Trophoblast cell (in vitro differentiated cells and primary cell): ENCODE measurements around the gene ANAPC1.

Experiments used
- DNase-seq, 2 donors: peaks; one replicate each; pipeline ENCODE4 v3.0.0-alpha.2; 2016
- H2AFZ ChIP-seq: 2 replicates; pipeline ENCODE4 v1.6.1; 2013; ENCODE audit warnings: low read length, moderate library complexity, mild to moderate bottlenecking; ENCODE audit not compliant: insufficient read depth, poor library complexity
- H2AK5ac ChIP-seq: 2 replicates; pipeline ENCODE4 v1.6.1; 2013; ENCODE audit warnings: mild to moderate bottlenecking, low read length
- H2BK120ac ChIP-seq: 2 replicates; pipeline ENCODE4 v1.6.1; 2013; ENCODE audit warnings: low read length, mild to moderate bottlenecking, moderate library complexity; ENCODE audit not compliant: insufficient read depth, poor library complexity
- H2BK12ac ChIP-seq: 2 replicates; pipeline ENCODE4 v1.6.1; 2013; ENCODE audit warnings: mild to moderate bottlenecking, low read length, moderate library complexity
- H2BK5ac ChIP-seq: 2 replicates; pipeline ENCODE4 v1.6.1; 2013; ENCODE audit warnings: low read length, low read depth, moderate library complexity, mild to moderate bottlenecking; ENCODE audit not compliant: poor library complexity
- H3K14ac ChIP-seq: 2 replicates; pipeline ENCODE4 v1.6.1; 2013; ENCODE audit warnings: mild to moderate bottlenecking, low read length
- H3K18ac ChIP-seq: 2 replicates; pipeline ENCODE4 v1.6.1; 2013; ENCODE audit warnings: mild to moderate bottlenecking, low read length
- H3K23ac ChIP-seq: 2 replicates; pipeline ENCODE4 v1.6.1; 2013; ENCODE audit warnings: low read length
- H3K27ac ChIP-seq: 2 replicates; pipeline ENCODE4 v1.5.1; 2013; ENCODE audit warnings: low read depth, mild to moderate bottlenecking, inconsistent platforms, low read length, moderate library complexity
- H3K27me3 ChIP-seq: 2 replicates; pipeline ENCODE4 v1.6.1; 2013; ENCODE audit warnings: inconsistent platforms, mild to moderate bottlenecking, low read length, moderate library complexity; ENCODE audit not compliant: insufficient read depth
- H3K36me3 ChIP-seq, 2 experiments: 1 replicate in 1 of 2; 2 replicates in 1 of 2; pipeline ENCODE4 v1.6.1; 2013; ENCODE audit warnings: low read length in 2 of 2, mild to moderate bottlenecking in 2 of 2, moderate library complexity in 1 of 2; ENCODE audit not compliant: insufficient read depth in 2 of 2, control insufficient read depth in 1 of 2
- H3K4ac ChIP-seq: 2 replicates; pipeline ENCODE4 v1.6.1; 2013; ENCODE audit warnings: low read depth, mild to moderate bottlenecking, low read length, moderate library complexity
- H3K4me1 ChIP-seq, 2 experiments: 1 replicate in 1 of 2; 2 replicates in 1 of 2; pipeline ENCODE4 v1.6.1; 2013; ENCODE audit warnings: low read length in 2 of 2, mild to moderate bottlenecking in 2 of 2, moderate library complexity in 1 of 2; ENCODE audit not compliant: insufficient read depth in 2 of 2, control insufficient read depth in 1 of 2
- H3K4me2 ChIP-seq: 2 replicates; pipeline ENCODE4 v1.6.1; 2013; ENCODE audit warnings: inconsistent platforms, mild to moderate bottlenecking, low read length, moderate library complexity
- H3K4me3 ChIP-seq: 2 replicates; pipeline ENCODE4 v1.5.1; 2013; ENCODE audit warnings: mild to moderate bottlenecking, low read depth, low read length, inconsistent platforms
- H3K79me1 ChIP-seq: one replicate; pipeline ENCODE4 v1.6.1; 2013; ENCODE audit warnings: low read length
- H3K79me2 ChIP-seq: 2 replicates; pipeline ENCODE4 v1.6.1; 2013; ENCODE audit warnings: low read length, mild to moderate bottlenecking; ENCODE audit not compliant: control insufficient read depth, insufficient read depth, poor library complexity
- H3K9ac ChIP-seq: 2 replicates; pipeline ENCODE4 v1.6.1; 2013; ENCODE audit warnings: mild to moderate bottlenecking, low read length
- H3K9me3 ChIP-seq: 2 replicates; pipeline ENCODE4 v1.6.1; 2013; ENCODE audit warnings: low read depth, mild to moderate bottlenecking, control low read depth, inconsistent platforms, low read length; ENCODE audit not compliant: insufficient read depth
- H4K12ac ChIP-seq: 2 replicates; pipeline ENCODE4 v1.6.1; 2013; ENCODE audit warnings: low read depth, mild to moderate bottlenecking, low read length, moderate library complexity
- H4K8ac ChIP-seq: 2 replicates; pipeline ENCODE4 v1.6.1; 2013; ENCODE audit warnings: low read depth, mild to moderate bottlenecking, low read length, moderate library complexity
- H4K91ac ChIP-seq: one replicate; pipeline ENCODE4 v1.6.1; 2013; ENCODE audit warnings: low read depth, mild to moderate bottlenecking, low read length, moderate library complexity
- WGBS: extraction: QIAGEN DNeasy Blood & Tissue Kit; methylation state at CpG from one replicate; pipeline ENCODE4 v1.1.7; 2013; ENCODE audit warnings: missing lambda C conversion rate; ENCODE audit not compliant: insufficient read length, insufficient coverage; ENCODE audit errors: extremely low coverage; 5-methylcytosine and 5-hydroxymethylcytosine counted together

ANAPC1 gene

DNA sequence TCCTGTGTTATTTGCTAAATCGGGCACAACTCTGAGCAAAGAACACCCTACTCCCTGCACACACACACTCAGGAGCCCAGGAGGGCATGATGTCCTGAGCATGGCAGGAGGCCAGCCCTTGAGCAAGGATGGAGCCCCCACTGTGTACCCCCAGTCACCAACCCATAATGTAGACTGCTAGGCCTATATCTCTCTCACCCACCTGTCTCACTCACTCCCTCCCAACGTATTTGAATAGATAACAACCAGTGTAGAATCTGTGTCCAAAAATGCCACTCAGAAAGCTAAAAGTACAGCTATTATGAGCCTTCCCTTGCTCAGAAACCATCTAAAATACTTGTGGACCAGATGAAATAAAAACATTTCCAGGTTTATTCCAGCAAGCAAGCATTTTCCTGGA, 43.7 kb upstream of the ANAPC1 start:
- Histone ChIP-seq H3K36me3 (peaks cover 0 to 2% of the 10 kb centered on the region in 2 experiments), H2AFZ (no peak overlapping the region), H3K79me1 (no peaks in the 10 kb centered on the region), H4K12ac (no peak overlapping the region), H3K18ac (no peak overlapping the region), H3K4ac (no peak overlapping the region), H3K79me2 (no peaks in the 10 kb centered on the region), H2BK5ac (no peak overlapping the region), H3K27me3 (no peaks in the 10 kb centered on the region), H3K4me3 (no peak overlapping the region), H2AK5ac (no peak overlapping the region), H4K91ac (no peak overlapping the region), H3K27ac (no peak overlapping the region), H3K4me1 (peaks cover 9 to 10% of the 10 kb centered on the region in 2 experiments), H4K8ac (no peak overlapping the region), H3K14ac (no peak overlapping the region), H3K23ac (no peak overlapping the region), H3K4me2 (no peak overlapping the region), H3K9ac (no peak overlapping the region), H2BK120ac (no peak overlapping the region), H2BK12ac (no peak overlapping the region), H3K9me3 (no peaks in the 10 kb centered on the region)
- WGBS = no CpG with 5 or more reads among the region's 2 CpGs
- DNase-seq = no peak

DNA sequence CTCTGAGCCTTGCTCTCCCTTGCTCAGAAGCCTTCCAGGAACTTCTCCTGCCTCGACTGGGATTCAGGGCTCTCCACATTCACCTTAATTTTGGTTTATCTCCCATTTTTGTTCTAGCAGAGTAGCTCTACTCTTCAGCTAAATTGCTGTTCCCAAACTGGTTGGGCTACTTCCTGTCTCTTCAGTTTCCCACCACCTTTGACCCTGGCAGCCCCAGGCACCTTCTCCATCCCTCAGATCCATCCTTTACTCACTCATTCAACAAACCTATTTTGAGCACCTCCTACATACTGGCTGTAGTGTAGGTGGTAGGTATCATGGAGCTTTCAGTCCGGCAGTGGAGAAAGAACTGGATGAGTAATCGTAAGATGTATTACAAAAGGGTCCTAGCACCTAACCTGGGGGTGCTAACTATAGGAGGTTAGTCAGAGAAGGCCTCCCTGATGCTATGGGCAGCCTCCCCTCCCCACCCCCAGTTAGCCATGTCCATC, 40.7 kb upstream of the ANAPC1 start:
- Histone ChIP-seq H3K9me3 (no peaks in the 10 kb centered on the region), H3K27ac (no peak overlapping the region), H3K79me2 (no peaks in the 10 kb centered on the region), H3K79me1 (no peaks in the 10 kb centered on the region), H2BK12ac (no peak overlapping the region), H4K91ac (no peak overlapping the region), H2BK120ac (no peak overlapping the region), H3K4me3 (no peak overlapping the region), H2AK5ac (no peak overlapping the region), H3K23ac (no peak overlapping the region), H3K4ac (no peak overlapping the region), H3K36me3 (peaks cover 0 to 2% of the 10 kb centered on the region in 2 experiments), H3K27me3 (no peaks in the 10 kb centered on the region), H4K12ac (no peak overlapping the region), H3K4me2 (no peak overlapping the region), H2AFZ (no peak overlapping the region), H3K14ac (no peak overlapping the region), H4K8ac (no peak overlapping the region), H2BK5ac (no peak overlapping the region), H3K9ac (no peak overlapping the region), H3K18ac (no peak overlapping the region), H3K4me1 (peaks cover 15 to 18% of the 10 kb centered on the region in 2 experiments)
- DNase-seq = no peak
- no CpG with 5 or more reads among the region's 3 CpGs for WGBS

DNA sequence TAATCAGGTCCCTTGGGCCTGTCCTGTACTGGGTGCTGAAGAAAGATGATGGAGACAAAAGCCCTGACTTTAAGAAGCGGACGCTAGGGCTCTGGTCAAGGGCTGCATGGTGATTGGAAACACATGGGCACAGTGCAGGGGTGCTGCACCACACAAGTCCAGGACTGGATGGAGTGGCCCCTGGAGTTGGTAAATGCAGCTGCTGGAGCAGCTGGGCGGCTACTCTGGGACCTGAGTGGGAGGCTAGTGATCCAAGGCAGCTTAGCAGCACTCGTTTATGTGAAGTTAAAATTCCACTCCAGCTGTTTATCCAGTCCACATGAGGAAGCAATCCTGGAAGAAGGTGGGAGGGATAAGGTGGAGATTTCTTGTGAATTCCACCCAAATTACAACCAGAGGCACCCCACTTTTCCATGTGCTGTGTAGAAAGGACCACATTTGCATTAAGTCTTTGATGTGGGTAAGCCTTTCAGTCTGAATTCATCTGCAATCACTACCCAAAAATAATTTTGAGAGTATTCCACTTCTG, 39.3 kb upstream of the ANAPC1 start:
- peaks cover 16 to 18% of the 10 kb centered on the region in 2 experiments for H3K4me1 ChIP-seq
- no peak overlapping the region for H2AFZ ChIP-seq
- no peak overlapping the region for H3K14ac ChIP-seq
- DNase-seq = no peak
- no peak overlapping the region for H2BK5ac ChIP-seq
- H3K4me3 ChIP-seq = no peak overlapping the region
- H4K12ac ChIP-seq = no peak overlapping the region
- no peak overlapping the region for H3K4me2 ChIP-seq
- no peak overlapping the region for H3K9ac ChIP-seq
- no peak overlapping the region for H3K23ac ChIP-seq
- no peaks in the 10 kb centered on the region for H3K79me1 ChIP-seq
- H3K36me3 ChIP-seq = no peaks in the 10 kb centered on the region
- H2BK12ac ChIP-seq = no peak overlapping the region
- H4K91ac ChIP-seq = no peak overlapping the region
- H3K79me2 ChIP-seq = no peaks in the 10 kb centered on the region
- no peak overlapping the region for H2BK120ac ChIP-seq
- no peak overlapping the region for H3K4ac ChIP-seq
- no peak overlapping the region for H3K27ac ChIP-seq
- no peak overlapping the region for H4K8ac ChIP-seq
- WGBS = no CpG with 5 or more reads among the region's 4 CpGs
- no peak overlapping the region for H3K18ac ChIP-seq
- H3K9me3 ChIP-seq = no peaks in the 10 kb centered on the region
- no peaks in the 10 kb centered on the region for H3K27me3 ChIP-seq
- no peak overlapping the region for H2AK5ac ChIP-seq

DNA sequence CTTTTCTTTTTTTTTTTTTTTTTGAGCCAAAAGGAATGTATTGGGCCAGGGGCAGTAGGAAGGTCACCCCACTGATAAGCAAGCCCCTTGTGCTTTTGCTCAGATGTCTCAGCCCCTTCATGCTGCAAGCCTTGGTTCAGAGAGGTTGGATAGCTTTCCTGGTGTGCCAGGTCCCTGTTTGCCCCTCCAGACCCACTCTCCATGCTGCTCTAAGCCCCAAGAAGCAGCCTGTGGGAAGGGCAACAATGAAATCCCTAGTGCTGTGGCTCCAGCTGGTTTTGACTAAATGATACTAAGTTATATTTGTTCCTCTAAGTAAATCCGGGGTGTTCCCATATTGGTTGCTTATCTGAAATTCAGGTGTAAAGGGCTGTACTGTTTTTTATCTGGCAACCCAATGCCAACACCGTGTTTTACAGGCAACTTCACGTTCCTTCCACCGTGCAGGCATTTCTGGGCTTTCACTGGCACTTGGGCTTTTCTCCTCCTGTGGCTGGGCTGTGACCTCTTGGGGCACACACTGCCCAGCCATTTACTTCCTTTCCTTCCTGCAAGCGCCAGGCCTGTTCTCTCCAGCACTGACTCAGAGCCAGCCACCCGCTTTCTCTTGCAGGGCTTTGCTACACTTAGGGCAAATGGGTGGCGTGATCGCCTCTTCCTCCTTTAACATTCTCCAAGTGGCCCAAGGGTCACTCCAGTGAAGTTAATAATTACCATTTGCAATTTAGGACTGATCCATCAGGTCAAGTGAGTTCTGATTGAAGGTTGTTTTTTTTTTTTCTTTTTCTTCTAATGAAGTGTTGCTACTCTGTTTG, 36.0 kb upstream of the ANAPC1 start:
- H4K91ac ChIP-seq = no peak overlapping the region
- WGBS = no CpG with 5 or more reads among the region's 8 CpGs

More for the DNA sequence above, 36.0 kb upstream of the ANAPC1 start:
- Histone ChIP-seq H3K23ac (no peak overlapping the region), H2AK5ac (no peak overlapping the region), H3K18ac (no peak overlapping the region), H3K4me1 (peaks cover 16 to 18% of the 10 kb centered on the region in 2 experiments), H2BK12ac (no peak overlapping the region), H2BK120ac (no peak overlapping the region), H3K79me1 (no peaks in the 10 kb centered on the region), H3K4me2 (no peak overlapping the region), H3K27ac (peak overlapping the region; percentile 20), H4K8ac (no peak overlapping the region), H3K4ac (no peak overlapping the region), H3K36me3 (peaks cover 0 to 1% of the 10 kb centered on the region in 2 experiments), H3K14ac (no peak overlapping the region), H2BK5ac (no peak overlapping the region), H3K9me3 (no peaks in the 10 kb centered on the region), H3K79me2 (no peaks in the 10 kb centered on the region), H3K4me3 (no peak overlapping the region), H3K9ac (no peak overlapping the region), H3K27me3 (no peaks in the 10 kb centered on the region), H2AFZ (no peak overlapping the region), H4K12ac (no peak overlapping the region)
- DNase-seq = peak in 1 of 2 donors; percentile 31
